NCI-H1694 (cell line): ENCODE results near the gene LIN7B.
"Not testable (repeated sequence)": the region's sequence is repeated elsewhere in the genome, so short reads cannot be mapped to it uniquely, and the experiment has no call there.

Experiments
- DNase-seq: peaks from one replicate; lab custom pipeline; 2025; lab: John Stamatoyannopoulos, UW

Gene LIN7B

GRCh38 chr19:49118565-49119410, 4.6 kb downstream of the LIN7B start, which contains the start of gene C19orf73:
C19orf73 (minus strand) TSS chr19:49119143; CDS start chr19:49119022, 121 bp downstream.
- DNase-seq, result peak; percentile 81

DNA sequence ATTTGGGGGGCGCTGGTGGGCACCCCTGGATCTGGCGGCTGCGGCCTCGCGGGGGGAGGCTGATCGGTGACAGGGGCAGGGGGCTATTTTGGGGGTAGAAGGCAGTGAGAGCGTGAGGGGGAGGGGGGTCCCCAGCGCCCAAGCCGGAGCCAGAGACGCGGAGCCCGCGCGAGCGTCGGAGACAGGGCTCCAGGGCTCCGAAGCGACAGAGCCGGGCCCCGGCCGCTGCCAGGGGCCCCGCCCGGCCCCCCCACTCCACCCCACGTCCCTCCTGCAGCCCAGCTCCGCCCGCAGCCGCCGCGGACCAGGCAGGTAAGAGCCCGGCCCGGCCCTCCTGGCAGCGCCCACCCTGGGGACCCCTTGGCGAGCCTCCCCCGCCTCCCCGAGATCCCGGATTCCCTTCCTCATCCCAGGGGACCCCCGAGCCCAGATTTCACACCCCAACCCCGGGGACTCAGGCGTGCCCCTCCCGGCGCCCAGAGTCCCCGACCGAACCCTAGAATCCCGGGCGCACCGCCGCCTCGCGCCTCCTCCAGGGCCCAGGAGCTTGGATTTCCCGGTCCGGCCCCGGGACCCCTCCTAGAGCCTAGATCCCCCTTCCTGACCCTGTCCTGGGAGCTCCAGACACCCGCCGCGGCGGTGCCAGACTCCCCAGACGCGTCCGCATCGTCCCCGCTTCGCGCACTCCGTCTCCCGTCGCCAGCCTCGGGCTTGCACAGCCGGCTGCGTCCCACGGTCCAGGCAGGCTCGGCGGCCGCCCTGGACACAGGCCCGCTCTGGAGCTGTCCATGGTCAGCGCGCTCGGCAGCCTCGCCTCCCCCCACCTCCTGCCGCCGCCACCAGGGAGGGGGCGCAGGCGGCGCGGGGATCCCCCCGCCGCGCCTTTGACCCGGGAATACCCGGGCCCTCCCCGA, 5.5 kb downstream of the LIN7B start, which contains the start of gene PPFIA3:
Gene PPFIA3 (plus strand): TSS at position 134 of the 914 bp plus-strand sequence. CDS start 8,330 bp downstream, outside the sequence.
- no peak for DNase-seq

GRCh38 chr19:49120325-49120683, 6.1 kb downstream of the LIN7B start:
- no peak for DNase-seq

DNA sequence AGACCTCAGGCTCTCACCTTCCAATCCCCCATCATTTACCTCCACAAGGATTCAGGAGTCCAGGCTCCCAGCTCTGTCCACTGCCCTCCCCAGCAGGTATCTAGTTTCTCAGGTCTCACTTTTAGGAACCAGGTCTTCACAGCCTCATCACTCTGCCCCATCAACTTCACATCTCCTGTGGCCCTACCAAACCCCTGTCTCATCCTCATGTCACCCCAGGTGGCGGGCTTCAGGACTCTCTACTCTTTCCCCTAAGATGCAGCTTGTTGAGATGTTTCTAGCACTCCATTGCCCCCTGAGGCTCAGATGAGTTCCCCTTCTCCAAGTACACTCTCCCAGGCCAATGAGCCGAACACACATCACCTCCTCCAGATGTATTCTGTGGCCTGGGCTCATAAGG, 6.7 kb downstream of the LIN7B start:
- no peak for DNase-seq

DNA sequence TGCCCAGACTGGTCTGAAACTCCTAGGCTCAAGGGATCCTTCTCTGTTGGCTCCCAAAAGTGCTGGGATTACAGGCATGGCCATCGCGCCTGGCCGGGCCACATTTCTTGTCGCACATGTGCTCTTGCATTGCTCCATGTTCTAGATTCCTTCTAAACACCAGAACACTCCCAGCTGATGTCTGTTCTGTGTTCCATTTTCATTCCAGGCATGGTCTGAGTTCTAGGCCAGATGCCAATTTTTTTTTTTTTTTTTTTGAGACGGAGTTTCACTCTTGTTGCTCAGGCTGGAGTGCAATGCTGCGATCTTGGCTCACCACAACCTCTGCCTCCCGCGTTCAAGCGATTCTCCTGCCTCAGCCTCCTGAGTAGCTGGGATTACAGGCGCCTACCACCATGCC, 7.7 kb downstream of the LIN7B start:
- DNase-seq, result not testable (repeated sequence)

DNA sequence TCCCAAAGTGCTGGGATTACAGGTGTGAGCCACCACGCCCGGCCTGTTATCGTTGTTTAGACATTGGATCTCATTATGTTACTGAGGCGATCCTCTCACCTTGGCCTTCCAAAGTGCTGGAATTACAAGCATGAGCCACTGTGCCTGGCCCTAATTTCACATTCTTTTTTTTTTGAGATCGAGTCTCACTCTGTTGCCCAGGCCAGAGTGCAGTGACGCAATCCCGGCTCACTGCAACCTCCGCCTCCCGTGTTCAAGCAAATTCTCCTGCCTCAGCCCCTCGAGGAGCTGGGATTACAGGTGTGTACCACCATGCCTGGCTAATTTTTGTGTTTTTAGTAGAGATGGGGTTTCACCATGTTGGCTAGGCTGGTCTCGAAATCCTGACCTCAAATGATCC, 9.1 kb downstream of the LIN7B start:
- not testable (repeated sequence) for DNase-seq

GRCh38 chr19:49125025-49125731, 11.0 kb downstream of the LIN7B start:
- DNase-seq, result no peak

DNA sequence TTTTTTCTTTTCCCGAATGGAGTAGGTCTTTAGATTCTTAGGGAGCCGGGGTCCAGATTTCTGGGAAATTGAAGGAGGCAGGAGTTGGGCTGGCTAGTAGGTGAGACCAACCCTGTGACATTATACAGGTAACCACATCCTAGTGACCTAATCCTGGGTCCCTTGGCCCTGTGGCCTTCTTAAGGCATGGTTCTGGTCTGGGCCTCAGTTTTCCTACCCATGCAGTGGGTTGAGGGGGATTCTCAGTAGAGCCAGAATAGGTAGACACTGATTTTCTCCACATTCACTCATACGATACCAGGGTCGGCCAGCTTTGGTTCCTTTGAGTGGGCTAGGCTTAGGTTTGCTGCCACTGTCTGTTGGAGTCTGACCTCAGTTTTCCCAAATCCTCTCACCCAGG, 12.4 kb downstream of the LIN7B start:
- no peak for DNase-seq

GRCh38 chr19:49127225-49127624, 13.1 kb downstream of the LIN7B start:
- DNase-seq, result not testable (repeated sequence)

DNA sequence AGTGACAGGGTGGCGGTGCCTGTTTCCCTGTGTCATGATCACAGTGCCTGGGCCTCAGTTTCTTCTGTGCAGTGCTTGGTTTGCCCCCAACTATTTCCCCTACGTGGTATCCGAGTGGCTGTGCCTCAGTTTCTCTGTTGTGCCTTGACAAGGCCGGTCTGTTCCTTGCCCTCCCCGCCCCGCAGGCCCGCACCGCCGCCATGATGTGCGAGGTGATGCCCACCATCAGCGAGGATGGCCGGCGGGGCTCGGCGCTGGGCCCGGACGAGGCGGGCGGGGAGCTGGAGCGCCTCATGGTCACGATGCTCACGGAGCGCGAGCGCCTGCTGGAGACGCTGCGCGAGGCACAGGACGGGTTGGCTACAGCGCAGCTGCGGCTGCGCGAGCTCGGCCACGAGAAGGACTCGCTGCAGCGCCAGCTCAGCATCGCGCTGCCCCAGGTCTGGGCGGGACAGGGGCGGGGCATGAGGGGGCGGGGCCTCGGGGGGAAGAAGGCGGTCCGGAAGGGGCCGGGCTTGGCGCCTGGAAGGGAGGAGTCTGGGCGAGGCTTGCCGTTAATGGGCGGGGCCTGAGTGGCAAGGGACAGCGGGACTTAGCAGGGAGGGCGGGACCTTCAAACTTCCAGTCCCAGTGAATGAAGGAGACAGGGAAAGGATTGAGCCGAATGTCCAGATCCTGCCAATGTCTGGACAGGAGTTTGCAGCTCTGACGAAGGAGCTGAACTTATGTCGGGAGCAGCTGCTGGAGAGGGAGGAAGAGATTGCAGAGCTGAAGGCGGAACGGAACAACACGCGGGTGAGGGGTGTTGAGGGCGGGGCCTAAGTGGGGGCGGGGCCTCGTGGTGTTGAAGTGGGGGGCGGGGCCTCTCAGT, 13.7 kb downstream of the LIN7B start:
- peak; percentile 91 for DNase-seq

- DNase-seq, result no peak
Measured at GRCh38 chr19:49128545-49129237, 14.5 kb downstream of the LIN7B start.

DNA sequence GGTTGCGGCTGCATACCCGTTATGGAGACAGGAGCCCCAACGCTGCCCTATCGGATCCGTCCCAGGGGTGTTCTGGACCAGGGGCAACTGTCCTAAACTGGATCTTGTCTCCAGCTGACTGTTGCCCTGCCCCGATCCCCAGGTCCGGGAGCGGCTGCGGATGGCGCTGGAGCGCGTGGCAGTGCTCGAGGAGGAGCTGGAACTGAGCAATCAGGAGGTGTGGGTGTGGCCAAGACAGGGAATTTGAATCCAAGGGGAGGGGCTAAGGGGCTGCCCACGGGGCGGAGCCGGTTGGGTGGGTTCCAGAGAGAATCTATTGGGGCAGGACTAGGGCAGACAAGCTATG, 15.0 kb downstream of the LIN7B start:
- no peak for DNase-seq

DNA sequence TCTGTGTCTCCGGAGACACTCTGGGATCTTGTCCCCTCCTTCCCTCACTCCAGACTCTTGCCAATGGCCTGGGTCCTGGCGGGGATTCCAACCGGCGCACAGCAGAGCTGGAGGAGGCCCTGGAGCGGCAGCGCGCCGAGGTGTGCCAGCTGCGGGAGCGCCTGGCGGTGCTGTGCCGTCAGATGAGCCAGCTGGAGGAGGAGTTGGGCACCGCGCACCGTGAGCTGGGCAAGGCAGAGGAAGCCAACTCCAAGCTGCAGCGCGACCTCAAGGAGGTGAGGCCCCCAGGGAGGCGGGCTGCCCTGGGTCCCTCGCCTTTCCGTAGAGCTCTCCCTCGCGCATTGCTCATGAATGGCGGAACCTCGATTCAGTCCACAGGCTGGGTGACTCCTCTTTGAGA, 16.2 kb downstream of the LIN7B start:
- DNase-seq, result no peak

DNA sequence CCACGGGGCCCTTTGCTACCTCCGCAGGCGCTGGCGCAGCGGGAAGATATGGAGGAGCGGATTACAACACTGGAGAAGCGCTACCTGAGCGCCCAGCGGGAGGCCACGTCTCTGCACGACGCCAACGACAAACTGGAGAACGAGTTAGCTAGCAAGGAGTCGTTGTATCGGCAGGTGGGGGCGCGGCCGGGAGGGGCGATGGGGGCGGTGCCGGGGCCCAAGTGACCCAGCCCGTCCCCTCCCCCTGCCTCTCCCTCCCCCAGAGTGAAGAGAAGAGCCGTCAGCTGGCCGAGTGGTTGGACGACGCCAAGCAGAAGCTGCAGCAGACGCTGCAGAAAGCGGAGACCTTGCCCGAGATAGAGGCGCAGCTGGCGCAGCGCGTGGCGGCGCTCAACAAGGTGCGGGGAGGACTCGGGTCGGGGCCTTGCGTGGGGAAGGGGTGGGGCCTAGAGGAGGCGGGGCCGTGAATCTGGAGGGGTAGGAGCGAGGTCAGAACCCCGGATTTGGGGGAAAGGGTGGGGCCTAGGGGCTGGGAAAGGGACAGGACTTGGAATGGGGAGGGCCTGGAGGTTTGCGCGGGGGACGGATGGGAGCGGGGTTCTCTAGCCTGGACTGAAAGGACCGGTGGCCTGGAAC, 18.9 kb downstream of the LIN7B start:
- DNase-seq, result no peak

- DNase-seq, result no peak
Measured at GRCh38 chr19:49133621-49134454, 19.7 kb downstream of the LIN7B start.

DNA sequence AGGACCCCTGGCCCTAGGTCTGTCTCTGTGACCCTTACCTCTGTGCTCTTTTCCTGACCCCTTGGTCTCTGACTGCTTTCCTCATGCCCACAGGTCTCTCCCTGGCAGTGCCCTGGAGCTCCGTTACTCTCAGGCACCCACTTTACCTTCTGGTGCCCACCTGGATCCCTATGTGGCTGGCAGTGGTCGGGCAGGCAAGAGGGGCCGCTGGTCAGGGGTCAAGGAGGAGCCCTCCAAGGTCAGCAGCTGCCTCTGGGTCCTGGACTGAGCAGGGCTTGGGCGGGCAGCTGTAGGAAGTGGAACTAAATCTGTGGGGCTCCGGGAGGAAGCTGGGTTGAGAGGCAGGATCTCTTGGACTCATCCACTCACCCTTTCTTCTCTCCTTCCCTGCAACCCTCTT, 21.5 kb downstream of the LIN7B start:
- no peak for DNase-seq

- no peak for DNase-seq
Measured at GRCh38 chr19:49136771-49137171, 22.6 kb downstream of the LIN7B start.

- no peak for DNase-seq
Measured at GRCh38 chr19:49140951-49141350, 26.8 kb downstream of the LIN7B start.

DNA sequence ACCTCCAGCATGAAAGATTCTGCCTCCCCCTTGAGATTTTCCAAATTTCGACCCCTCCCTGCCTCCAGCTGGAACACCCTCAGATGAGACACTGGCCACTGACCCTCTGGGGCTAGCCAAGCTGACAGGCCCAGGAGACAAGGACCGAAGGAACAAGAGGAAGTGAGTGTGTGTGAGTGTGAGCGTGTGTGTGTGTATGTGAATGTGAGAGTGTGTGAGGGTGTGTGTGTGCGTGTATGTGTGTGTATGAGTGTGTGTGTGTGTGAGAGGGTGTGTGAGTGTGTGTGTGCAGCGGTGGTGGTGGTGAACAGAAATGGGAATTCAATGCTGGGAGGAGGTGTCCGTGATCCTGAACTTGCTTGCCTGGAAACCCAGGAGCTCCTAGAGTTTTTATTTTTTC, 27.2 kb downstream of the LIN7B start:
- no peak for DNase-seq
